WTC11 (cell line): ENCODE data around the gene LCN10. TPM values are rescaled to one million over a fixed set of nuclear protein-coding genes. Genes with fewer than 3 reads are reported as not detected.

Experiments
- ATAC-seq: fragments of 200-7000 bp; cut with Tn5 transposase; 2 replicates; pipeline ENCODE4 v1.10.0; 2021; ENCODE audit warnings: mild to moderate bottlenecking, moderate library complexity
- CTCF ChIA-PET: fragments of 300-600 bp; sonication (Branson Sonifier 250); formaldehyde crosslinking; loops from one replicate; lab custom pipeline; 2021; ENCODE audit warnings: antibody characterized with exemption; lab: Charles Lee
- POLR2A ChIA-PET: fragments of 350-600 bp; sonication (Branson Sonifier 250); formaldehyde crosslinking; loops from one replicate; lab custom pipeline; 2021; ENCODE audit warnings: antibody characterized with exemption; lab: Charles Lee
- DNase-seq: peaks from one replicate; pipeline ENCODE4 v3.0.0; 2021; ENCODE audit warnings: low spot score
- H3K27ac Mint-ChIP-seq: 2 replicates; pipeline ENCODE4 v1.8.0; 2021; ENCODE audit warnings: mixed read lengths
- H3K27me3 Mint-ChIP-seq: 2 replicates; pipeline ENCODE4 v1.8.0; 2021; ENCODE audit warnings: low read depth, mild to moderate bottlenecking, moderate library complexity, mixed read lengths
- H3K36me3 Mint-ChIP-seq: 2 replicates; pipeline ENCODE4 v1.8.0; 2021; ENCODE audit warnings: mixed read lengths
- H3K4me1 Mint-ChIP-seq: 2 replicates; pipeline ENCODE4 v1.8.0; 2022; ENCODE audit warnings: mixed read lengths
- H3K4me3 Mint-ChIP-seq: 2 replicates; pipeline ENCODE4 v1.8.0; 2021; ENCODE audit warnings: mild to moderate bottlenecking, moderate library complexity, mixed read lengths
- H3K9me3 Mint-ChIP-seq: 2 replicates; pipeline ENCODE4 v1.8.0; 2021; ENCODE audit warnings: mixed read lengths
- AFF4 ChIP-seq: sonication (generic); formaldehyde crosslinking; IDR thresholded peaks from 2 replicates; pipeline ENCODE4 v1.8.1; 2023; ENCODE audit warnings: mild to moderate bottlenecking, missing genetic modification reagents, borderline replicate concordance
- ATF6 ChIP-seq: sonication (generic); formaldehyde crosslinking; IDR thresholded peaks from 2 replicates; pipeline ENCODE4 v1.8.1; 2023; ENCODE audit warnings: mild to moderate bottlenecking, missing genetic modification reagents
- CREB1 ChIP-seq: sonication (generic); formaldehyde crosslinking; IDR thresholded peaks from 2 replicates; pipeline ENCODE4 v1.8.0; 2023; ENCODE audit warnings: mild to moderate bottlenecking, missing genetic modification reagents
- E2F5 ChIP-seq: sonication (generic); formaldehyde crosslinking; IDR thresholded peaks from 2 replicates; pipeline ENCODE4 v1.8.1; 2022; ENCODE audit warnings: mild to moderate bottlenecking, moderate library complexity, missing genetic modification reagents
- ELF4 ChIP-seq: sonication (generic); formaldehyde crosslinking; IDR thresholded peaks from 2 replicates; pipeline ENCODE4 v1.8.1; 2022; ENCODE audit warnings: low read depth, mild to moderate bottlenecking, moderate library complexity, missing genetic modification reagents
- ESRRA ChIP-seq: sonication (generic); formaldehyde crosslinking; IDR thresholded peaks from 2 replicates; pipeline ENCODE4 v1.8.1; 2022; ENCODE audit warnings: mild to moderate bottlenecking, missing genetic modification reagents, borderline replicate concordance
- FOXK1 ChIP-seq: sonication (generic); formaldehyde crosslinking; IDR thresholded peaks from 2 replicates; pipeline ENCODE4 v1.8.0; 2022; ENCODE audit warnings: mild to moderate bottlenecking, moderate library complexity, missing genetic modification reagents
- JAZF1 ChIP-seq: fragments of 250-450 bp; sonication (Bioruptor Pico); IDR thresholded peaks from 2 replicates; pipeline ENCODE4 v1.9.0; 2021; ENCODE audit warnings: moderate library complexity, mild to moderate bottlenecking, inconsistent platforms
- KAT7 ChIP-seq: sonication (generic); formaldehyde crosslinking; IDR thresholded peaks from 2 replicates; pipeline ENCODE4 v1.8.1; 2023; ENCODE audit warnings: missing genetic modification reagents, mild to moderate bottlenecking, borderline replicate concordance
- MYBL2 ChIP-seq: sonication (generic); formaldehyde crosslinking; IDR thresholded peaks from 2 replicates; pipeline ENCODE4 v1.8.1; 2023; ENCODE audit warnings: mild to moderate bottlenecking, moderate library complexity, missing genetic modification reagents
- NFATC4 ChIP-seq: fragments of 250-450 bp; sonication (Bioruptor Pico); IDR thresholded peaks from 2 replicates; pipeline ENCODE4 v1.9.0; 2021; ENCODE audit warnings: mild to moderate bottlenecking
- NFYB ChIP-seq: sonication (generic); formaldehyde crosslinking; conservative IDR thresholded peaks from 2 replicates; pipeline ENCODE4 v1.8.0; 2022; ENCODE audit warnings: low read depth, missing genetic modification reagents
- NR3C1 ChIP-seq: sonication (generic); formaldehyde crosslinking; conservative IDR thresholded peaks from 2 replicates; pipeline ENCODE4 v1.8.1; 2023; ENCODE audit warnings: low read depth, mild to moderate bottlenecking, missing genetic modification reagents
- OVOL2 ChIP-seq: fragments of 250-450 bp; sonication (Bioruptor Pico); IDR thresholded peaks from 2 replicates; pipeline ENCODE4 v1.9.0; 2021; ENCODE audit warnings: mild to moderate bottlenecking, borderline replicate concordance
- SOX15 ChIP-seq: fragments of 250-450 bp; sonication (Bioruptor Pico); IDR thresholded peaks from 2 replicates; pipeline ENCODE4 v1.9.0; 2021; ENCODE audit warnings: mild to moderate bottlenecking
- TEAD1 ChIP-seq: sonication (generic); formaldehyde crosslinking; IDR thresholded peaks from 2 replicates; pipeline ENCODE4 v1.8.0; 2022; ENCODE audit warnings: mild to moderate bottlenecking, missing genetic modification reagents
- USF1 ChIP-seq: sonication (generic); formaldehyde crosslinking; IDR thresholded peaks from 2 replicates; pipeline ENCODE4 v1.8.0; 2022; ENCODE audit warnings: mild to moderate bottlenecking, missing genetic modification reagents
- ZNF138 ChIP-seq: sonication (generic); formaldehyde crosslinking; conservative IDR thresholded peaks from 2 replicates; pipeline ENCODE4 v1.8.1; 2022; ENCODE audit warnings: mild to moderate bottlenecking, moderate library complexity, missing genetic modification reagents
- ZNF263 ChIP-seq: sonication (generic); formaldehyde crosslinking; IDR thresholded peaks from 2 replicates; pipeline ENCODE4 v1.8.1; 2022; ENCODE audit warnings: low read depth, mild to moderate bottlenecking, moderate library complexity, missing genetic modification reagents
- ZNF416 ChIP-seq: fragments of 250-450 bp; sonication (Bioruptor Pico); IDR thresholded peaks from 2 replicates; pipeline ENCODE4 v1.9.0; 2021; ENCODE audit warnings: mild to moderate bottlenecking, inconsistent platforms
- total RNA-seq: library from RNA; stranded (reverse); gene quantifications from 3 replicates; pipeline ENCODE4 v1.2.3, GENCODE V29; 2021

Gene LCN10
- total RNA-seq, 1 experiment from 2014 or later: 2.4 TPM

GRCh38 chr9:136695435-136695895 is 47.3 kb downstream of the LCN10 start (continued):
- TF ChIP-seq OVOL2 (CRISPR knock-in tag) (no peak), NFYB (CRISPR knock-in tag) (no peak), MYBL2 (no peak)
- TF ChIP-seq, all 79 proteins: peak for 0

GRCh38 chr9:136694872-136695247 is 47.9 kb downstream of the LCN10 start:
- POLR2A ChIA-PET: no interaction called here
- H3K27ac Mint-ChIP-seq: no peak overlapping the region

More at GRCh38 chr9:136694872-136695247, 47.9 kb downstream of the LCN10 start:
- no peaks in the 10 kb centered on the region for H3K27me3 Mint-ChIP-seq
- CTCF ChIA-PET: interaction anchor here (0.5 to 2.0 kb wide), 11 partner anchors 9 to 355 kb away, joined by 3 to 17 read pairs (median 4); no protein-coding TSS in a partner anchor
- peaks cover 10% of the 10 kb centered on the region for H3K4me1 Mint-ChIP-seq
- no peak for DNase-seq
- no peak for ATAC-seq
- no peaks in the 10 kb centered on the region for H3K36me3 Mint-ChIP-seq
- H3K9me3 Mint-ChIP-seq: no peaks in the 10 kb centered on the region
- no peak overlapping the region for H3K4me3 Mint-ChIP-seq
- TF ChIP-seq TEAD1 (no peak), NFATC4 (CRISPR knock-in tag) (no peak), ZNF416 (CRISPR knock-in tag) (no peak), ZNF263 (CRISPR knock-in tag) (no peak), E2F5 (no peak), ESRRA (no peak), CREB1 (CRISPR knock-in tag) (no peak), KAT7 (CRISPR knock-in tag) (no peak), SOX15 (CRISPR knock-in tag) (no peak), AFF4 (CRISPR knock-in tag) (no peak), NR3C1 (CRISPR knock-in tag) (no peak), JAZF1 (CRISPR knock-in tag) (no peak), ATF6 (CRISPR knock-in tag) (no peak), ZNF138 (CRISPR knock-in tag) (no peak), FOXK1 (CRISPR knock-in tag) (no peak), USF1 (CRISPR knock-in tag) (no peak), ELF4 (no peak)
